ENCODE data around the gene WDR74. TPM values are rescaled to one million over a fixed set of nuclear protein-coding genes. Genes with fewer than 3 reads are reported as not detected.

Gene WDR74
- total and polyA plus RNA-seq, 2 of the 13 experiments (the other 11 are each of a cell fraction or from before 2014, with no cell fraction given): 77.0 to 83.3 TPM

- TF ChIP-seq, protein P1, sequence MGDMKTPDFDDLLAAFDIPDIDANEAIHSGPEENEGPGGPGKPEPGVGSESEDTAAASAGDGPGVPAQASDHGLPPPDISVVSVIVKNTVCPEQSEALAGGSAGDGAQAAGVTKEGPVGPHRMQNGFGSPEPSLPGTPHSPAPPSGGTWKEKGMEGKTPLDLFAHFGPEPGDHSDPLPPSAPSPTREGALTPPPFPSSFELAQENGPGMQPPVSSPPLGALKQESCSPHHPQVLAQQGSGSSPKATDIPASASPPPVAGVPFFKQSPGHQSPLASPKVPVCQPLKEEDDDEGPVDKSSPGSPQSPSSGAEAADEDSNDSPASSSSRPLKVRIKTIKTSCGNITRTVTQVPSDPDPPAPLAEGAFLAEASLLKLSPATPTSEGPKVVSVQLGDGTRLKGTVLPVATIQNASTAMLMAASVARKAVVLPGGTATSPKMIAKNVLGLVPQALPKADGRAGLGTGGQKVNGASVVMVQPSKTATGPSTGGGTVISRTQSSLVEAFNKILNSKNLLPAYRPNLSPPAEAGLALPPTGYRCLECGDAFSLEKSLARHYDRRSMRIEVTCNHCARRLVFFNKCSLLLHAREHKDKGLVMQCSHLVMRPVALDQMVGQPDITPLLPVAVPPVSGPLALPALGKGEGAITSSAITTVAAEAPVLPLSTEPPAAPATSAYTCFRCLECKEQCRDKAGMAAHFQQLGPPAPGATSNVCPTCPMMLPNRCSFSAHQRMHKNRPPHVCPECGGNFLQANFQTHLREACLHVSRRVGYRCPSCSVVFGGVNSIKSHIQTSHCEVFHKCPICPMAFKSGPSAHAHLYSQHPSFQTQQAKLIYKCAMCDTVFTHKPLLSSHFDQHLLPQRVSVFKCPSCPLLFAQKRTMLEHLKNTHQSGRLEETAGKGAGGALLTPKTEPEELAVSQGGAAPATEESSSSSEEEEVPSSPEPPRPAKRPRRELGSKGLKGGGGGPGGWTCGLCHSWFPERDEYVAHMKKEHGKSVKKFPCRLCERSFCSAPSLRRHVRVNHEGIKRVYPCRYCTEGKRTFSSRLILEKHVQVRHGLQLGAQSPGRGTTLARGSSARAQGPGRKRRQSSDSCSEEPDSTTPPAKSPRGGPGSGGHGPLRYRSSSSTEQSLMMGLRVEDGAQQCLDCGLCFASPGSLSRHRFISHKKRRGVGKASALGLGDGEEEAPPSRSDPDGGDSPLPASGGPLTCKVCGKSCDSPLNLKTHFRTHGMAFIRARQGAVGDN (CRISPR knock-in tag; IDR thresholded peaks at IDR 0.05): peak; percentile 56
- TF ChIP-seq ESRRA (CRISPR knock-in tag; IDR thresholded peaks at IDR 0.05; ENCODE audit: low read depth): no peak
- peak; percentile 86; the same call in 1 of the 2 replicates for TF ChIP-seq ZBTB38 (CRISPR knock-in tag; IDR thresholded peaks at IDR 0.05)
- no peak for TF ChIP-seq ZNF790 (CRISPR knock-in tag; IDR thresholded peaks at IDR 0.05; ENCODE audit: borderline replicate concordance)
- peak; percentile 53 for TF ChIP-seq TEAD3 (CRISPR knock-in tag; optimal IDR thresholded peaks at IDR 0.05; ENCODE audit: borderline replicate concordance)
- no peak for TF ChIP-seq SKIL (CRISPR knock-in tag; IDR thresholded peaks at IDR 0.05; ENCODE audit: borderline replicate concordance)
- TF ChIP-seq SAP130 (CRISPR knock-in tag; IDR thresholded peaks at IDR 0.05; ENCODE audit: low read depth): 0 out of 2 replicates have a peak, but pooled peaks have one; percentile 33
- no peak for TF ChIP-seq ZFY (CRISPR knock-in tag; IDR thresholded peaks at IDR 0.05)
- TF ChIP-seq ZNF567 (CRISPR knock-in tag; IDR thresholded peaks at IDR 0.05; ENCODE audit: borderline replicate concordance): no peak
- no peak for TF ChIP-seq HOXA9 (CRISPR knock-in tag; IDR thresholded peaks at IDR 0.05; ENCODE audit: borderline replicate concordance)
- TF ChIP-seq, protein P2, sequence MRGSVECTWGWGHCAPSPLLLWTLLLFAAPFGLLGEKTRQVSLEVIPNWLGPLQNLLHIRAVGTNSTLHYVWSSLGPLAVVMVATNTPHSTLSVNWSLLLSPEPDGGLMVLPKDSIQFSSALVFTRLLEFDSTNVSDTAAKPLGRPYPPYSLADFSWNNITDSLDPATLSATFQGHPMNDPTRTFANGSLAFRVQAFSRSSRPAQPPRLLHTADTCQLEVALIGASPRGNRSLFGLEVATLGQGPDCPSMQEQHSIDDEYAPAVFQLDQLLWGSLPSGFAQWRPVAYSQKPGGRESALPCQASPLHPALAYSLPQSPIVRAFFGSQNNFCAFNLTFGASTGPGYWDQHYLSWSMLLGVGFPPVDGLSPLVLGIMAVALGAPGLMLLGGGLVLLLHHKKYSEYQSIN (CRISPR knock-in tag; IDR thresholded peaks at IDR 0.05; ENCODE audit: borderline replicate concordance): no peak
- TF ChIP-seq NAIF1 (CRISPR knock-in tag; IDR thresholded peaks at IDR 0.05; ENCODE audit: borderline replicate concordance): no peak
- no peak for TF ChIP-seq ATF7 (IDR thresholded peaks at IDR 0.05)
- TF ChIP-seq ATF7 (CRISPR knock-in tag; IDR thresholded peaks at IDR 0.05): no peak
- TF ChIP-seq, protein P3, sequence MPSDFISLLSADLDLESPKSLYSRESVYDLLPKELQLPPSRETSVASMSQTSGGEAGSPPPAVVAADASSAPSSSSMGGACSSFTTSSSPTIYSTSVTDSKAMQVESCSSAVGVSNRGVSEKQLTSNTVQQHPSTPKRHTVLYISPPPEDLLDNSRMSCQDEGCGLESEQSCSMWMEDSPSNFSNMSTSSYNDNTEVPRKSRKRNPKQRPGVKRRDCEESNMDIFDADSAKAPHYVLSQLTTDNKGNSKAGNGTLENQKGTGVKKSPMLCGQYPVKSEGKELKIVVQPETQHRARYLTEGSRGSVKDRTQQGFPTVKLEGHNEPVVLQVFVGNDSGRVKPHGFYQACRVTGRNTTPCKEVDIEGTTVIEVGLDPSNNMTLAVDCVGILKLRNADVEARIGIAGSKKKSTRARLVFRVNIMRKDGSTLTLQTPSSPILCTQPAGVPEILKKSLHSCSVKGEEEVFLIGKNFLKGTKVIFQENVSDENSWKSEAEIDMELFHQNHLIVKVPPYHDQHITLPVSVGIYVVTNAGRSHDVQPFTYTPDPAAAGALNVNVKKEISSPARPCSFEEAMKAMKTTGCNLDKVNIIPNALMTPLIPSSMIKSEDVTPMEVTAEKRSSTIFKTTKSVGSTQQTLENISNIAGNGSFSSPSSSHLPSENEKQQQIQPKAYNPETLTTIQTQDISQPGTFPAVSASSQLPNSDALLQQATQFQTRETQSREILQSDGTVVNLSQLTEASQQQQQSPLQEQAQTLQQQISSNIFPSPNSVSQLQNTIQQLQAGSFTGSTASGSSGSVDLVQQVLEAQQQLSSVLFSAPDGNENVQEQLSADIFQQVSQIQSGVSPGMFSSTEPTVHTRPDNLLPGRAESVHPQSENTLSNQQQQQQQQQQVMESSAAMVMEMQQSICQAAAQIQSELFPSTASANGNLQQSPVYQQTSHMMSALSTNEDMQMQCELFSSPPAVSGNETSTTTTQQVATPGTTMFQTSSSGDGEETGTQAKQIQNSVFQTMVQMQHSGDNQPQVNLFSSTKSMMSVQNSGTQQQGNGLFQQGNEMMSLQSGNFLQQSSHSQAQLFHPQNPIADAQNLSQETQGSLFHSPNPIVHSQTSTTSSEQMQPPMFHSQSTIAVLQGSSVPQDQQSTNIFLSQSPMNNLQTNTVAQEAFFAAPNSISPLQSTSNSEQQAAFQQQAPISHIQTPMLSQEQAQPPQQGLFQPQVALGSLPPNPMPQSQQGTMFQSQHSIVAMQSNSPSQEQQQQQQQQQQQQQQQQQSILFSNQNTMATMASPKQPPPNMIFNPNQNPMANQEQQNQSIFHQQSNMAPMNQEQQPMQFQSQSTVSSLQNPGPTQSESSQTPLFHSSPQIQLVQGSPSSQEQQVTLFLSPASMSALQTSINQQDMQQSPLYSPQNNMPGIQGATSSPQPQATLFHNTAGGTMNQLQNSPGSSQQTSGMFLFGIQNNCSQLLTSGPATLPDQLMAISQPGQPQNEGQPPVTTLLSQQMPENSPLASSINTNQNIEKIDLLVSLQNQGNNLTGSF (CRISPR knock-in tag; IDR thresholded peaks at IDR 0.05): no peak
- TF ChIP-seq RXRB (CRISPR knock-in tag; IDR thresholded peaks at IDR 0.05; ENCODE audit: borderline replicate concordance): no peak
Measured at GRCh38 chr11:62875698-62876478, 36.5 kb upstream of the WDR74 start (continued).

Measured in HepG2 (cell line).